Hindlimb muscle (tissue), 1 donor: ENCODE results near the gene NOL8. TPM values are rescaled to one million over a fixed set of nuclear protein-coding genes. Genes with fewer than 3 reads are reported as not detected.

Experiments used
- DNase-seq: peaks from one replicate; pipeline ENCODE4 v3.0.0-alpha.2; 2013
- polyA plus RNA-seq: library from polyadenylated mRNA; unstranded; fragments of 120-200 nt; gene quantifications from one replicate; pipeline ENCODE4 v1.2.1, GENCODE V29; 2013; ENCODE audit not compliant: insufficient read length

The NOL8 gene
- polyA plus RNA-seq, 1 donor = 26.7 TPM

DNA sequence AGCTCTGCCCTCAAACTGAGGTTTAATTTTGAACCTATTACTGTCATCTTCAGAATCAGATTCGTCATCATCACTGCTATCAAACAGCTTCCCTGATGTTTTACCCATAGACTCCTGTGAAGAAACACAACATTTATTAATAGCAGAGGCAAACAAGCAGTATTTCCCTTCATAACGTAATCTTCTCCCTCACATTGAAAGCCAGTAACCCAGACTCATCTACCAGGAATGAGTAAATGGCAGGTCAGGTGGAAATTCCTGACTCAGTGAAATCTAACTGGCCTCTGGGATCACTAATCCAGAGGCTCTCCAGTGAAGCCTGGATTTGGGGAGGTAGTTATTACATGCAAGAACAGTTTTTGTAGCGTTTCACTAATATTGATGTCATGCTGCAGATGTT is 14.6 kb downstream of the NOL8 start:
- DNase-seq = no peak

- DNase-seq = no peak
Measured at GRCh38 chr9:92308893-92309292, 16.3 kb downstream of the NOL8 start.

- DNase-seq = no peak
Measured at GRCh38 chr9:92300936-92301335, 24.2 kb downstream of the NOL8 start.

GRCh38 chr9:92299116-92299515 is 26.0 kb downstream of the NOL8 start:
- no peak for DNase-seq

GRCh38 chr9:92298036-92298435 is 27.1 kb downstream of the NOL8 start:
- DNase-seq = no peak

DNA sequence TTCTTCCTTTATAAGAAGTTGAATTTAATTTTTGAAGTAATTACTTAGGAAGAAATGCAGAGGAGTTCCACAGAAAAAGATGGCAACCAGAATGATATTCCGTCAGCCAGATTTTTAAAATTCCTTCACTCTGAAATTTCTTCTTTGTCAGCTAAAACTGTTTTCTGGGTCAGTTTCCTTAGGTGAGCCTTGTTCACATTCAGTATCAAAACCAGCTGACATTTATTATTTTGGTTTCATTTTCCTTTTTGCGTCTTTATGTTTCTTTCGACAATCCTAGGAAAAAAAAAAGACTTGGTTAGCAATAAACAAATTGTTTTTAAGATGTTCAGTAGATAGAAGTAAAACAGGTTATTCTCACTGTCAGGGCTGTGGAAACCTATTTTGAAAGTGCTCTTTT is 27.5 kb downstream of the NOL8 start:
- no peak for DNase-seq

GRCh38 chr9:92295827-92296258 is 29.3 kb downstream of the NOL8 start:
- DNase-seq = no peak

DNA sequence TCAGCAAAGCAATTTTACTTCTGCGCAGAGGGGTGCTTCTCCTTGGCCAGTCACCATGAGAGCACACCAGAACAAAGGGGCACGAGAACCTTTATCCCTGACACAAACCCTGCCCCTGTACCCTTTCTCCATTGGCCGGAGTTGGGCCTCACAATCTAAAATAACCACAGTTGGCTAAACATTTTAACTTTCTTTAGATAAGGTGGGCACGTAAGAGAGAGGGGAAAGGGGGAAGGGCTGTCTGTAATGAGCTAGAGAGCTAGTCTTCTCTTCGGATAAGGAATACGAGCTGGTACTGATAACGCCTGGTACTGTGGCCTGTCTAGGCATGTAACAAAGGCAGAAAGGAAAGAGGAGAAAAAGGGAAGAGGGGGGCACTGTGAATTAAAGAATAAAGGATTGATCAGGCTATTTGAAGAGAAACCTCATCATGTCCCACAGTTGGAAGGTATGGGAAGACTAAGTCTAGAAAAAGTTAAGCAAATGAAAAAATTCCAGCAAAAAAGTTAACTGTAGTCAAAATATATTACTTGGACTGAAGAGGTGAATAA is 29.8 kb downstream of the NOL8 start:
- DNase-seq = no peak

DNA sequence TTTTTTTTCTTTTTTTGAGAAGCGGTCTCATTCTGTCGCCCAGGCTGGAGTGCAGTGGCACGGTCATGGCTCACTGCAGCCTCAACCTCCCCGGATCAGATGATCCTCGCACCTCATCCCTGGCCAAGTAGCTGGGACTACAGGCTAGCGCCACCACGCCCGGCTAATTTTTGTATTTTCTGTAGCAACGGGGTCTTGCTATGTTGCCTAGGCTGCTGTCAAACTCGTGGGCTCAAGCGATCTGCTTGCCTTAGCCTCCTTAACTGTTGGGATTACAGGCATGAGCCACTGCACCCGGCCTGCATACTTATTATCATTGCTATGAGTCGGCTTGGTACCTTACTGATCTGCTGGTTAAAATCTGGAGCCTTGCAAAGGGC is 30.9 kb downstream of the NOL8 start:
- DNase-seq = peak; percentile 10

DNA sequence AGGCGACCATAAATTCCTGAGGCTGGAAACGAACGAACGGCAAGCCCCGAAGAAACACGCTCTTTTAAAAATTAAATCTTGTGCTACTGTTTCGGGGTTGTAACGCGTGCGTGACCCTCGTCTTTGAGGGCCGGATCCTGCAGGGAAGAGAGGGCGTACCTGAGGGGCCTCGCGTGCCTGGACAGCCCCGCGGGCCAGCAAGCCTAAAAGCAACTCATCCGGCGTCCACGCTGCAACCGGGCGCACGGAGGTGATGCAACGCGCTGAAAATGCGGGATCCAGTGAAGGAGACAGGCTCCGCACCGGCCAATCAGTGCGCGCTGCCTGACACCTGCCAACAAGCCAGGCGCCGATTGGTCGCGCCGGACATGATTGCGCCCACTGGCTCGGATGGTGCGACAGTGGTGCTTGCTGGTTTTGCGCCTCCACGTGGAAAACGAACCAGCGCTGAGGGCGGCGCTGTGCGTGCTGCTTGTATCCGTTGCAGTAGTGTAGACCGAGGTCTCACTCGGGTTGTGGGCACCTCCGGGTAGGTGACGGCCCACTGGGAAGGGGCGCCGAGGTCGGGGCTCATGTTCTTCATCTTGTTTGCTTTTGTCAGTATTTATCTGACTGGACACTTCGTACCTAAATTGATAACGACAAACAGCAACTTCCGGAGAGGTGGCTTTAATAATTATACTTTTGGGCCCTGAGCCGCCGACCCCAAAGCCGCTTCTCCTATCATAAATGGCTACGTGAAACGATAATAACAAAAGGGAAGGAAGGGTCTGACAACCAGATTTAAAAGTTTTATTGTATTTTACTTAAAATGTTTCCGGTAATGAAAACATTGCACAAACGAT is 31.5 kb downstream of the NOL8 start, which contains the start of gene IARS1:
TSS of gene IARS1 (minus strand) at position 246 of the 845 bp plus-strand sequence. CDS start 4,278 bp downstream, outside the sequence.
- DNase-seq = peak; percentile 99

GRCh38 chr9:92293075-92293354 is 32.1 kb downstream of the NOL8 start:
- DNase-seq = no peak

- DNase-seq = no peak
Measured at GRCh38 chr9:92292338-92293074, 32.6 kb downstream of the NOL8 start.

DNA sequence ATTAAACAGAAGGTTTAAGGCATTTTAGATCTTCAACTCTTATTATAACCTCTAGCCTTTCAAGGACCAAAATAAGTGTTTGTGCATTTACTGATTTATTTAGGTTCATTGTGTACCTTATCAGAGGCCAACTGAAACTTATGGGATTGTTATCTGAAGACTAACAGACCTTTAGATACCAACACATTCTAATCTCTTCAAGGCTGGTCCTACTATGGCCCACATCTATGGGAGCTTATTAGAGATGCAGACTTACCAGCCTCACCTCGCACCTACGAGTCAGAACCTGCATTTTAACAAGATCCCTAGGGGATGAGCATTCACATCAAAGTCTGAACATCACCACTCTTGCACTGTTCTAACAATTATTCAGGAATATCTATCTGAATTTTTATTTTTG is 33.6 kb downstream of the NOL8 start:
- DNase-seq = no peak

DNA sequence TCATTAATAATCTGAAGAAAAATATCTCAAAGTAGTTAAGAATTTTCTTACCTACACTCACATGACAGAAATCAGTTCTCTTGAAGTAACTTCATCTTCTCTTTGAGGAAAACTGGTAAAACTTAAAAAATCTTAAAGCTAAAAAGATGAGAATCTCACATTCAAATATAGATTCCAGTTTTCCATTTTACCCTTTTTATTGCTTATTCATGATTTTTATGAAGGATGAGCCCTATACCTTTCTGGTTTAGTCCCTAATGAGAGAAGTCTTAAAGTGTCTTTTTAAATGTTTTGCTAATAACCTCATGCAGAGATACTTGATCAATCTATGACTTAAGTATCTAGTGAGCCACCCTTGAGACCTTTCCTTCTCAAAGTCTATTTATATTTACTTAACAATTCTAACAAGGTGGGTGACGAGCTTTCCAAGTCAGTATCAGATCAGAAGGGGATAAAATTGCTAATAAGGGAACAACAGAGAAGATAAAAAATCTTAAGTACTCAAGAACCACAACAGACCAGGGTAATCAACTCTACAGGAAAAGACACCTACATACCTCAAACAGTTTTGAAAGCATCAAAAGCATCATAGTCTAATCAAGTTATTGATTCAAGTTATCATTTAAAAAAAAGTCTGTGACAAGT is 34.2 kb downstream of the NOL8 start:
- no peak for DNase-seq

GRCh38 chr9:92289708-92290390 is 35.3 kb downstream of the NOL8 start:
- DNase-seq = no peak

GRCh38 chr9:92279302-92279701 is 45.8 kb downstream of the NOL8 start:
- DNase-seq = no peak

DNA sequence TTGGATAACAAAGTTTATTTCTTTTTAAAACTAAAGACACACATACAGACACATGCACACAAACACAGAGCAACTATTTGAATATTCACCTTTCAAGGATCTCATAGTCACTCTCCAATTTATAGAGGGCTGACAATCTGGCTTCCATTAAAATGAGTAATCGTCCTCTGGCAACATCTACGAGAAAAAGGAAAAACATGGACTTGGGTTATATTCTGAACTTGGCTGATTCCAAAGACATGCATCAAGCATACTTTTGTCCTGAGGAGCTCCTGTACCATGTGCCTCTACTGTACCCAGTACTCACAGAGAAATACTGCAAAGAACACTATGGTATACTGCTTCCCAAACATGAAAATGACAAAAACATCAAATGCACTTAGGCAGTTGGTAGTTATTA is 47.0 kb downstream of the NOL8 start:
- DNase-seq = no peak

GRCh38 chr9:92276331-92277032 is 48.7 kb downstream of the NOL8 start:
- DNase-seq = no peak

DNA sequence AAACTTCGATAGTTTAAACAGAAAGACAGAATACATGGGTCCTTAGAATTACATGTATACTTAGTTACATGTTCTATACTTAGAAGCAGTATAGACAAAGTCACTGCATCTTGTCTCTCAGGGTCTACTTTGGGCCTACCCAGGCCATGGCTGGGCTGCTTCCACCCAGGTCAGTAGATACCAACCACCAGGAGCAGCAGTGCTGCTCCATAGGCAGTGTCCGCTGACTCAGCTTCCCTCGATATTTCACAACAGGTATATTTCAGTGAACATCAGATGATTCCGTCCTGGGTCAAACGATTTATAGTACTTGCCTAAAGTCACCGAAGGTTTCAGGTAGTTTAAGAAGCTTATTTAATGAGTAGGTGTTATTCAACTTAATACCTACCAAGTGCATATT is 49.6 kb downstream of the NOL8 start:
- DNase-seq = no peak

GRCh38 chr9:92270511-92270910 is 54.6 kb downstream of the NOL8 start:
- no peak for DNase-seq

GRCh38 chr9:92266486-92266885 is 58.7 kb downstream of the NOL8 start:
- no peak for DNase-seq

DNA sequence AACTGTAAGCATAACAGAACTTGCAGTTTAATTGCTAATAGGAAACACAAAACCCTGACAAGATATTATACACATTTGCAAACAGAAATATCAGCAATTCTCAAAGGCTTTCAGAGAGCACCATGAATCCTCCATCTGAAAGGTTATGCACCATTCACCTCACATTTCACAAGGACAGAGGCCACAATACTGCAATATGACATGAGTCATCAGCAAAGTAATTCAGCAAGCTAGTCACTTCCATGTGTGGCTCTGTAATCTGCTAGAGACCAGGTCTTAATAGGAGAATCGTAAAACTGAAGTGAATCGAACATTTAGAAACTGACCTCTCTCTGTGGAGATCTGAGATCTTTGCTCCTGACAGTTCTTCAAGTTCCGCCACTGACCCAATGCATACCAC is 60.0 kb downstream of the NOL8 start:
- DNase-seq = no peak
